ENCODE results near the gene GALNT13. TPM values are rescaled to one million over a fixed set of nuclear protein-coding genes. Genes with fewer than 3 reads are reported as not detected.

Gene GALNT13
- total and polyA plus RNA-seq, 2 donors (not counting 1 experiment from before 2014, with no cell fraction given) = not detected

DNA sequence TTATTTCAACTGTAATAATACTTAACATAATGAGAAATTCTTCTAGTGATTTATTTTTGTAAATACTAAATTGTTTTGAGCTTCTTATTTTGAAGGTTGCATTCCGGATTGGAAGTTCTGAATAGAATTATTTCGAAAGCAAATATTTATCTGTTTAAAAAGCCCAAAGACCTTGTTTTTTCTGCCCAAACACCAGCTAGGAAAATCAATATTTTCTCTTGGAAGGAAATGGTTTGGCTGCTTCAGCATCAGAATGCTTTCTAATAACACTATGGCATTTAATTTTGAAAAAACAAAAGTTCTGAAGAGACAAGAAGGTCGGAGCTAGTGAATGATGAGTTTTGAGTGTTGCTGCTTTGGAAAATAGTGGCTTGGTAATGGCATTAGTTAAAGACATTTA is 522.9 kb downstream of the GALNT13 start:
- Histone ChIP-seq H3K4me1 (ENCODE audit: control insufficient read depth in 2 of 2, insufficient read depth in 2 of 2, low read length in 2 of 2) (no peaks in the 10 kb centered on the region), H3K27ac (ENCODE audit: low read length in 2 of 2) (no peak overlapping the region), H3K4me3 (ENCODE audit: control extremely low read depth in 1 of 5, extremely low read depth in 1 of 5, insufficient read depth in 1 of 5, low read depth in 2 of 5, low read length in 4 of 5) (no peak overlapping the region), H3K4me2 (replicated peaks; ENCODE audit: low read depth, low read length, poor library complexity, severe bottlenecking) (no peak overlapping the region), H3K79me2 (ENCODE audit: control insufficient read depth, insufficient read depth, low read length) (no peaks in the 10 kb centered on the region), H3K9me3 (ENCODE audit: control extremely low read depth in 1 of 3, control insufficient read depth in 2 of 3, insufficient read depth in 1 of 3, low read length in 2 of 3) (no peaks in the 10 kb centered on the region), H3K9ac (ENCODE audit: low read length) (no peak overlapping the region), H3K36me3 (replicated peaks in 1 of 2; ENCODE audit: control extremely low read depth in 1 of 2, control insufficient read depth in 1 of 2, extremely low read depth in 1 of 2, insufficient read depth in 2 of 2, low read length in 1 of 2) (no peaks in the 10 kb centered on the region), H3K27me3 (replicated peaks in 1 of 4; ENCODE audit: control extremely low read depth in 1 of 4, control insufficient read depth in 3 of 4, insufficient read depth in 4 of 4, low read length in 3 of 4) (no peaks in the 10 kb centered on the region), H2AFZ (ENCODE audit: insufficient read depth, low read depth, low read length, poor library complexity, severe bottlenecking) (no peak overlapping the region), H4K20me1 (ENCODE audit: control insufficient read depth, insufficient read depth, low read length, poor library complexity, severe bottlenecking) (no peaks in the 10 kb centered on the region)
- intact Hi-C loops (cut with micrococcal nuclease) = no loop called here
- Mint-ChIP-seq H3K4me1 (no peaks in the 10 kb centered on the region), H3K4me3 (no peak overlapping the region), H3K9me3 (ENCODE audit: insufficient read depth) (peaks cover 3% of the 10 kb centered on the region), H3K27me3 (no peaks in the 10 kb centered on the region), H3K27ac (no peak overlapping the region)
- ATAC-seq (ENCODE audit: low read depth) = no peak
- ChIA-PET CTCF (no interaction called here), POLR2A (no interaction called here)
- no CpG with 5 or more reads among the region's 3 CpGs for WGBS (ENCODE audit: insufficient coverage)
- no peak for DNase-seq
- TF ChIP-seq EZH2 (IDR thresholded peaks at IDR 0.05; ENCODE audit: borderline replicate concordance, insufficient read depth, low read depth, low read length, poor library complexity, severe bottlenecking) (no peak), CTCF (IDR thresholded peaks at IDR 0.05) (no peak)

- Mint-ChIP-seq H3K4me3 (no peak overlapping the region), H3K27ac (no peak overlapping the region), H3K27me3 (no peaks in the 10 kb centered on the region), H3K4me1 (no peaks in the 10 kb centered on the region), H3K9me3 (ENCODE audit: insufficient read depth) (no peaks in the 10 kb centered on the region)
- no peak for DNase-seq
- Histone ChIP-seq H3K4me3 (ENCODE audit: control extremely low read depth in 1 of 5, extremely low read depth in 1 of 5, insufficient read depth in 1 of 5, low read depth in 2 of 5, low read length in 4 of 5) (no peak overlapping the region), H2AFZ (ENCODE audit: insufficient read depth, low read depth, low read length, poor library complexity, severe bottlenecking) (no peak overlapping the region), H3K4me2 (replicated peaks; ENCODE audit: low read depth, low read length, poor library complexity, severe bottlenecking) (no peak overlapping the region), H3K4me1 (ENCODE audit: control insufficient read depth in 2 of 2, insufficient read depth in 2 of 2, low read length in 2 of 2) (no peaks in the 10 kb centered on the region), H3K9me3 (ENCODE audit: control extremely low read depth in 1 of 3, control insufficient read depth in 2 of 3, insufficient read depth in 1 of 3, low read length in 2 of 3) (no peaks in the 10 kb centered on the region), H3K27ac (ENCODE audit: low read length in 2 of 2) (no peak overlapping the region), H3K79me2 (ENCODE audit: control insufficient read depth, insufficient read depth, low read length) (no peaks in the 10 kb centered on the region), H3K36me3 (replicated peaks in 1 of 2; ENCODE audit: control extremely low read depth in 1 of 2, control insufficient read depth in 1 of 2, extremely low read depth in 1 of 2, insufficient read depth in 2 of 2, low read length in 1 of 2) (no peaks in the 10 kb centered on the region), H3K9ac (ENCODE audit: low read length) (no peak overlapping the region), H4K20me1 (ENCODE audit: control insufficient read depth, insufficient read depth, low read length, poor library complexity, severe bottlenecking) (no peaks in the 10 kb centered on the region), H3K27me3 (replicated peaks in 1 of 4; ENCODE audit: control extremely low read depth in 1 of 4, control insufficient read depth in 3 of 4, insufficient read depth in 4 of 4, low read length in 3 of 4) (no peaks in the 10 kb centered on the region)
- CTCF ChIA-PET = no interaction called here
- POLR2A ChIA-PET = no interaction called here
- intact Hi-C loops (cut with micrococcal nuclease) = no loop called here
- no peak for TF ChIP-seq CTCF (IDR thresholded peaks at IDR 0.05)
- TF ChIP-seq EZH2 (IDR thresholded peaks at IDR 0.05; ENCODE audit: borderline replicate concordance, insufficient read depth, low read depth, low read length, poor library complexity, severe bottlenecking) = no peak
- WGBS (ENCODE audit: insufficient coverage) = 67% methylated on average over 1 of the region's 4 CpGs
- ATAC-seq (ENCODE audit: low read depth) = no peak
Measured at GRCh38 chr2:154400563-154401290, 529.0 kb downstream of the GALNT13 start.
